ENCODE data around the gene CLDN5.

The CLDN5 gene

GRCh38 chr22:19478901-19479354 is 45.3 kb downstream of the CLDN5 start, which contains the start of gene UFD1:
UFD1 (minus strand) TSS chr22:19479193; CDS start chr22:19479085, 108 bp downstream.
- no peak for DNase-seq

- DNase-seq = no peak
Measured at GRCh38 chr22:19478045-19478900, 45.9 kb downstream of the CLDN5 start.

- no peak for DNase-seq
Measured at GRCh38 chr22:19477321-19478044, 46.7 kb downstream of the CLDN5 start.

- DNase-seq = no peak
Measured at GRCh38 chr22:19476023-19476422, 48.2 kb downstream of the CLDN5 start.

GRCh38 chr22:19473578-19473977 is 50.6 kb downstream of the CLDN5 start:
- no peak for DNase-seq
